Measurements from ENCODE around the gene FGFR2. TPM values are rescaled to one million over a fixed set of nuclear protein-coding genes. Genes with fewer than 3 reads are reported as not detected.

FGFR2 gene
- total RNA-seq, 2 experiments from 2014 or later: not detected

DNA sequence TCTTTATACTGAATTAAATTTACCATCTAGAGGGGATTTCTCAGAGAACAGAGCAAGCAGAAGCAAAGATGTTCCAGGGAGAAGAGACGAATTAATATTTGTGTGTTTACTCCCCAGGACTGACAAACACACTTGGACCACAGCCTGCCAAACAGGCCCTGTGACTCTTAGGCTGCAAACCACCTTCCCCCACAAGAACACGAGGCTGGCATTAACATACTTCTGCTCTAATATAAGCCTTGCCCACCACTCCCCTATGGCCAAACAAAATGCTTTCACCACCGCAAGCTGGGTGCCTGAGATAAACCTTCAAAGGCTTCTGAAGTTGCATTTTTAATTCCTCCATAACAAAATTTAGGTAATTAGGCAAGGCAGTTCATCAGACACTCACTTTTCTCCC is 88.4 kb downstream of the FGFR2 start:
- ATAC-seq (no peak), DNase-seq (no peak)
- Mint-ChIP-seq H3K27ac (no peak overlapping the region), H3K4me3 (no peak overlapping the region), H3K4me1 (ENCODE audit: low read depth) (no peaks in the 10 kb centered on the region), H3K36me3 (ENCODE audit: low read depth) (no peaks in the 10 kb centered on the region), H3K27me3 (no peaks in the 10 kb centered on the region), H3K9me3 (no peaks in the 10 kb centered on the region)
- intact Hi-C loops (cut with micrococcal nuclease): no loop called here
- POLR2A ChIA-PET: no interaction called here
- TF ChIP-seq, protein P1, sequence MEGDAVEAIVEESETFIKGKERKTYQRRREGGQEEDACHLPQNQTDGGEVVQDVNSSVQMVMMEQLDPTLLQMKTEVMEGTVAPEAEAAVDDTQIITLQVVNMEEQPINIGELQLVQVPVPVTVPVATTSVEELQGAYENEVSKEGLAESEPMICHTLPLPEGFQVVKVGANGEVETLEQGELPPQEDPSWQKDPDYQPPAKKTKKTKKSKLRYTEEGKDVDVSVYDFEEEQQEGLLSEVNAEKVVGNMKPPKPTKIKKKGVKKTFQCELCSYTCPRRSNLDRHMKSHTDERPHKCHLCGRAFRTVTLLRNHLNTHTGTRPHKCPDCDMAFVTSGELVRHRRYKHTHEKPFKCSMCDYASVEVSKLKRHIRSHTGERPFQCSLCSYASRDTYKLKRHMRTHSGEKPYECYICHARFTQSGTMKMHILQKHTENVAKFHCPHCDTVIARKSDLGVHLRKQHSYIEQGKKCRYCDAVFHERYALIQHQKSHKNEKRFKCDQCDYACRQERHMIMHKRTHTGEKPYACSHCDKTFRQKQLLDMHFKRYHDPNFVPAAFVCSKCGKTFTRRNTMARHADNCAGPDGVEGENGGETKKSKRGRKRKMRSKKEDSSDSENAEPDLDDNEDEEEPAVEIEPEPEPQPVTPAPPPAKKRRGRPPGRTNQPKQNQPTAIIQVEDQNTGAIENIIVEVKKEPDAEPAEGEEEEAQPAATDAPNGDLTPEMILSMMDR (IDR thresholded peaks at IDR 0.05): no peak
- CTCF ChIA-PET: no interaction called here

DNA sequence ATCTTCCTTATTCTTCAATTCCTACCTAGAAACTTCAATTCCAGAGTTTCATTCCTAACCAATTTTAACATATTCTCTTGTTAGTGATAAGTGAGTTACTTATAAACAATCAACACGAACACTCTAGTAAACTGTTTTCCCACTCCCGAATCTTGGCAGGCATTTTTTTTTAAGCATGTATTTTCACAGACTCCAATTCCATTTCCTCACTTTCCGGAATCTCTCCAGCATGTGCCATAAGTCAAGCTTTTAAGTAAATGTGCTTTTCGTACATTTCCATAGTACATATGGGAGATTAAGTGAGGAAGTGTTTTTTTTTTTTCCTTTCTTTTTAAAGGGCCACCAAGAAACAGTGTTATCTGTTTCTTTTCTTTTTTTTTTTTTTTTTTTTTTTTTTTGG is 89.1 kb downstream of the FGFR2 start:
- Mint-ChIP-seq H3K4me3 (no peak overlapping the region), H3K36me3 (ENCODE audit: low read depth) (no peaks in the 10 kb centered on the region), H3K27me3 (no peaks in the 10 kb centered on the region), H3K27ac (no peak overlapping the region), H3K4me1 (ENCODE audit: low read depth) (no peaks in the 10 kb centered on the region), H3K9me3 (no peaks in the 10 kb centered on the region)
- TF ChIP-seq, protein P1 (IDR thresholded peaks at IDR 0.05): no peak
- ChIA-PET POLR2A (no interaction called here), CTCF (no interaction called here)
- ATAC-seq (no peak), DNase-seq (no peak)
- intact Hi-C loops (cut with micrococcal nuclease): no loop called here

DNA sequence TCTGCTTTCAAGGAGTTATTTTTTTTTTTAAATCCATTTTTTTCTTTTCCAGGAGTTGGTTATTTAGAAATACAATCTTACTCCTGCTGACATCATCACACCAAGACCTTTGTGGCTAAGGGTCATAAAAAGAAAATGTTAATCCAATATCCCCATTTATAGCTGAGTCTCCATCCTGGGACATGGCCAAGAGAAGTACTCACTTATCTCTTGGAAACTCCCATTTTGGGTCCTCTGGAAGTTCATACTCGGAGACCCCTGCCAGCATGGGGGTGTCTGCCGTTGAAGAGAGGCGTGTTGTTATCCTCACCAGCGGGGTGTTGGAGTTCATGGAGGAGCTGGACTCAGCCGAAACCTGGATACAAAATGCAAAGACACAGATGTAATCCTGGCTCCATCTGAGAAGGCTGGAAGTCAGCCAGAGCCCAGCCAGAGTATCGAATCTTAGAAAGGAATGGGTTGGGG is 94.6 kb downstream of the FGFR2 start:
- H3K4me1 Mint-ChIP-seq (ENCODE audit: low read depth): no peaks in the 10 kb centered on the region
- no peak overlapping the region for H3K4me3 Mint-ChIP-seq
- DNase-seq: no peak
- H3K36me3 Mint-ChIP-seq (ENCODE audit: low read depth): no peaks in the 10 kb centered on the region
- intact Hi-C loops (cut with micrococcal nuclease): no loop called here
- no peaks in the 10 kb centered on the region for H3K9me3 Mint-ChIP-seq
- POLR2A ChIA-PET: no interaction called here
- ATAC-seq: no peak
- CTCF ChIA-PET: no interaction called here
- H3K27ac Mint-ChIP-seq: no peak overlapping the region
- TF ChIP-seq, protein P1 (IDR thresholded peaks at IDR 0.05): no peak
- no peaks in the 10 kb centered on the region for H3K27me3 Mint-ChIP-seq

DNA sequence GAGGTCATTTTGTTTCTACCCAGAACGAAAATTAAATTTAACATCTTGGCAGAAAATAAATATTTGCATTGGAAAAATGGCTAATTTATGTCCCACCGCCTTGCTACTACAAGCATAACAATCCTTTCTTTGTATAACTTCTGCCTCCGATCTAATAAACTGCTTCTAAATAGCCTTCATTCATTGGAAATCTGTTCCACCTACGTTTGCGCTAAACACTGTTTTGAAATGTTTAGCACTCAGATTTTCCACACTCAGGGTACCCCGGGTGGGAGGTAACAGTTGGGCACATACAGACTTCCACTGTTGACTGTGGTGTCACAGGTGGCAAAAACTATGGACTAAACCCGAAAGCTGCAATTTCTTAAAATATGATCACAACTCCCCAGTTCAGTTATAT is 96.4 kb downstream of the FGFR2 start:
- Mint-ChIP-seq H3K27ac (no peak overlapping the region), H3K4me3 (no peak overlapping the region), H3K4me1 (ENCODE audit: low read depth) (no peaks in the 10 kb centered on the region), H3K36me3 (ENCODE audit: low read depth) (no peaks in the 10 kb centered on the region), H3K27me3 (no peaks in the 10 kb centered on the region), H3K9me3 (no peaks in the 10 kb centered on the region)
- TF ChIP-seq, protein P1 (IDR thresholded peaks at IDR 0.05): no peak
- ChIA-PET CTCF (no interaction called here), POLR2A (interaction anchor here (0.6 kb wide), 1 partner anchor 583 kb away, joined by 3 read pairs; no protein-coding TSS in a partner anchor)
- no peak for ATAC-seq
- intact Hi-C loops (cut with micrococcal nuclease): no loop called here
- no peak for DNase-seq

DNA sequence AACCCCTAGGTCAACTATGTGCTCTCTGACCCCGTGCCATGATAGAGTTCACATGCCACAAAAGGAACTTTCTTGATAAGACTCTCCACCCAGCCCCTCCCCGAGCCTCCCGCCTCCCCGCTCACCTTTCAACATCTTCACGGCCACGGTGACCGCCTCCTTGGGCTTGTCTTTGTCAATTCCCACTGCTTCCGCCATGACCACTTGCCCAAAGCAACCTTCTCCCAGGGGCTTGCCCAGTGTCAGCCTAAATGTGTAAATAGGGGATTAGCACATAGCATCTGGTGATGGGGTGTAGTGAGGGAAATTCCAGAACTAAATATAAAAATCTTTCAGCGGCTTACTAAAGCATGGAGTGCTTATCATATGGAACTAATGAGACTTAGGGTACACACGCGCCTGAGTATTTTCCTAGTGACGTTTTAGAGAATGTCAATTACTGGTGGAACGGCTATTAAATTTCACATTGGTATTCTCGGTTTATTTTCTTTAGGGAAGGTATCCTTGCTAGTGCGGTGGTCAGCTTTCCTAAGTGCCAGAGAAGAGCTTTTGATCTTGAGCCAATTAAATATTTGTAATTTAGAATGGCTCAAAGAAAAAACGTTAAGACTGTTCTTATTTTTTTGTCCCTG is 97.4 kb downstream of the FGFR2 start:
- CTCF ChIA-PET: no interaction called here
- Mint-ChIP-seq H3K4me3 (no peak overlapping the region), H3K36me3 (ENCODE audit: low read depth) (no peaks in the 10 kb centered on the region), H3K27me3 (no peaks in the 10 kb centered on the region), H3K27ac (no peak overlapping the region), H3K4me1 (ENCODE audit: low read depth) (no peaks in the 10 kb centered on the region), H3K9me3 (no peaks in the 10 kb centered on the region)
- ATAC-seq: no peak
- intact Hi-C loops (cut with micrococcal nuclease): no loop called here
- TF ChIP-seq, protein P1 (IDR thresholded peaks at IDR 0.05): no peak
- POLR2A ChIA-PET: no interaction called here
- DNase-seq: no peak

Data from activated CD8-positive, alpha-beta T cell treated with anti-CD3 and anti-CD28 coated beads for 36 hours (primary cell).